KOPT-K1 (cell line): ENCODE data around the gene MATN1.
"Not testable (repeated sequence)": the region's sequence is repeated elsewhere in the genome, so short reads cannot be mapped to it uniquely, and the experiment has no call there.

Experiments
- H3K27ac ChIP-seq: fragments of 200-600 bp; sonication (generic); 2 replicates; pipeline ENCODE4 v1.5.1; 2016; ENCODE audit warnings: antibody characterized with exemption, mild to moderate bottlenecking, low read depth, low read length; ENCODE audit not compliant: poor library complexity, severe bottlenecking
- H3K36me3 ChIP-seq: fragments of 200-600 bp; sonication (generic); 2 replicates; pipeline ENCODE4 v1.5.1; 2017; ENCODE audit warnings: antibody characterized with exemption, mild to moderate bottlenecking, low read length, moderate library complexity; ENCODE audit not compliant: insufficient read depth
- H3K9me3 ChIP-seq: fragments of 200-600 bp; sonication (generic); 2 replicates; pipeline ENCODE4 v1.5.1; 2017; ENCODE audit warnings: antibody characterized with exemption, low read length, mild to moderate bottlenecking; ENCODE audit not compliant: insufficient read depth, poor library complexity, severe bottlenecking

Gene MATN1

GRCh38 chr1:30694280-30695175, 28.9 kb downstream of the MATN1 start:
- Histone ChIP-seq H3K9me3 (no peaks in the 10 kb centered on the region), H3K36me3 (no peaks in the 10 kb centered on the region), H3K27ac (no peak overlapping the region)

DNA sequence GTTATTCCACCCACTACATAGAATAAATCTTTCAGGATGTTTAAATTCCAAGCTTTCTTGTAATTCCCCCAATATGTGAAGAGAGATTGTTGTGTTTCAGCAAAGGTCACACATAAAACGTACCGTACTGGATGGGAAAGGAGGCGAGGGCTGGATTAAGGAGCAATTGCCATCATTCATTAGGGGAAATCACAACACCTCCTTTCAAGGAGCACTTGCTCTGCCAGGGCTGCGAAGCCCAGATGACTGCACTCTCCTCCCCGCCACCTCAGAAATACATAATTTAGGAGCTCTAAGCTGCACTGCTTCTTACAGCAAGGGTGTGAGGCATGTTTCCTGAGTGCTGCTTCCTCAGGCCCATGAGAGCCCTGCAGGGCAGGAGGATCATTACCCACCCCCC, 29.6 kb downstream of the MATN1 start:
- H3K9me3 ChIP-seq, result no peaks in the 10 kb centered on the region
- H3K27ac ChIP-seq, result no peak overlapping the region
- no peaks in the 10 kb centered on the region for H3K36me3 ChIP-seq

DNA sequence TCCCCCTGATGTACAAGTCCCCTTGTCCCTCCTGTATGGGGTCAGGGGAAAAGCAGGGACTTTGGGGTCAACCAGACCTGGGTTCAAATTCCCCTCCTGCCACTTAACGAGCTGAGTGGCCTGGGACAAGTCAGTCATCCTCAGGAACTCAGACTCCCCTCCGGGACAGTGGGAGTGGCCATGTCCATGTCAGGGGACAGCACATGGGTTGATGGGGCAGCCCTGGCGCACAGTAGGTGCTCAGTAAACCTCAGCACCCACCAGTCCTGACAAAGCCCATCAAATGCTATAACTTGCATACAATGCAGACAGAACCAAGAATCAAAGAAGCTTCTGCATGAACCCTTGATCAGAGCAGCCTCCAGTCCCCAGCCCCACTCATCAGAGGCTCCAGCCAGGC, 30.0 kb downstream of the MATN1 start:
- H3K9me3 ChIP-seq, result no peaks in the 10 kb centered on the region
- no peaks in the 10 kb centered on the region for H3K36me3 ChIP-seq
- no peak overlapping the region for H3K27ac ChIP-seq

DNA sequence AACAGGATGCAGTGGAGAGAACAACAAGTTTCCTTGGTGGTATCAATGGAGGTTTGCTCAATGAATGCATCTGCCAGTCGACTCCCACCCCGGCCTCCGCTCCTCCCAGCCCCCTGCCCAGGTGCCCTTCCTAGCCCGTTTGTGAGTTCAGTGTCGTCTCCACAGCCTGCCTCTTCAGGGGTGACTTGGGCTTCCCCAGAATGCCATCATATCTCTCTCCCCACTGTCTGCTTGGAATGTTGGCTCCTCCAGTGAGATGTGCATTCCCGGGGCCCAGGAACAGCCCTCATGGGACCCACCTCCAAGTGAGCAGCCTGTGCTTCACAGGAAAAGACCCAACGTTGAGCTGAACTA, 30.5 kb downstream of the MATN1 start:
- Histone ChIP-seq H3K36me3 (no peaks in the 10 kb centered on the region), H3K9me3 (no peaks in the 10 kb centered on the region), H3K27ac (no peak overlapping the region)

GRCh38 chr1:30692201-30692947, 31.0 kb downstream of the MATN1 start:
- Histone ChIP-seq H3K9me3 (no peaks in the 10 kb centered on the region), H3K36me3 (no peaks in the 10 kb centered on the region), H3K27ac (no peak overlapping the region)

GRCh38 chr1:30691480-30691879, 31.9 kb downstream of the MATN1 start:
- no peaks in the 10 kb centered on the region for H3K36me3 ChIP-seq
- no peaks in the 10 kb centered on the region for H3K9me3 ChIP-seq
- no peak overlapping the region for H3K27ac ChIP-seq

- Histone ChIP-seq H3K9me3 (no peaks in the 10 kb centered on the region), H3K36me3 (no peaks in the 10 kb centered on the region), H3K27ac (no peak overlapping the region)
These were observed 33.3 kb downstream of the MATN1 start for GRCh38 chr1:30689901-30690645.

- Histone ChIP-seq H3K36me3 (no peaks in the 10 kb centered on the region), H3K27ac (no peak overlapping the region), H3K9me3 (no peaks in the 10 kb centered on the region)
These were observed 34.2 kb downstream of the MATN1 start for GRCh38 chr1:30688920-30689794.

GRCh38 chr1:30688516-30688915, 34.9 kb downstream of the MATN1 start:
- H3K9me3 ChIP-seq, H3K27ac ChIP-seq, H3K36me3 ChIP-seq: not testable (repeated sequence)

DNA sequence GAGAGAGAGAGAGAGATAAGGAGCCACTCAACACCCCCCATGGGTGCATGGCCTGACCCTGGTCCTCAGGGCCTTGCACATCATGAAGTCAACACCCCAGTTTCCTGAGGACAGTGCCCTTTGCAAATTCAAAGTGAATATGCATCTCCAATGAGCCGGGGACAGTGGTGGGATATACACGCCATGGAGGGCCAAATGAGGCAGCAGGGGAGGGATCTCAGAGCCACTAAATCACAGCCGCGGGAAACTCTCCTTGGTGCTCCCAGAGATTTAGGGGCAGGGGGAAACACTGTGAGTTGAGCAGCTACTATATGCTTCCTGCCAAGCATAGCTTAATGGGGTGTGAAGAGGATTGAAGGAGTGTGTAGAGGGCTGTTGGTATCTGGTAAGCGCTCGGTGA, 35.5 kb downstream of the MATN1 start:
- Histone ChIP-seq H3K36me3 (no peaks in the 10 kb centered on the region), H3K9me3 (no peaks in the 10 kb centered on the region), H3K27ac (no peak overlapping the region)

- H3K9me3 ChIP-seq, result no peaks in the 10 kb centered on the region
- no peak overlapping the region for H3K27ac ChIP-seq
- no peaks in the 10 kb centered on the region for H3K36me3 ChIP-seq
These were observed 37.0 kb downstream of the MATN1 start for GRCh38 chr1:30686236-30686935.

GRCh38 chr1:30685796-30686165, 37.6 kb downstream of the MATN1 start:
- Histone ChIP-seq H3K9me3 (no peaks in the 10 kb centered on the region), H3K27ac (no peak overlapping the region), H3K36me3 (no peaks in the 10 kb centered on the region)

GRCh38 chr1:30684881-30685795, 38.2 kb downstream of the MATN1 start:
- no peaks in the 10 kb centered on the region for H3K36me3 ChIP-seq
- peaks cover 6% of the 10 kb centered on the region for H3K9me3 ChIP-seq
- H3K27ac ChIP-seq, result no peak overlapping the region
